ENCODE data around the gene FAM107B. TPM values are rescaled to one million over a fixed set of nuclear protein-coding genes. Genes with fewer than 3 reads are reported as not detected.

Gene FAM107B
- total RNA-seq, 1 experiment from 2014 or later, result 41.6 TPM

DNA sequence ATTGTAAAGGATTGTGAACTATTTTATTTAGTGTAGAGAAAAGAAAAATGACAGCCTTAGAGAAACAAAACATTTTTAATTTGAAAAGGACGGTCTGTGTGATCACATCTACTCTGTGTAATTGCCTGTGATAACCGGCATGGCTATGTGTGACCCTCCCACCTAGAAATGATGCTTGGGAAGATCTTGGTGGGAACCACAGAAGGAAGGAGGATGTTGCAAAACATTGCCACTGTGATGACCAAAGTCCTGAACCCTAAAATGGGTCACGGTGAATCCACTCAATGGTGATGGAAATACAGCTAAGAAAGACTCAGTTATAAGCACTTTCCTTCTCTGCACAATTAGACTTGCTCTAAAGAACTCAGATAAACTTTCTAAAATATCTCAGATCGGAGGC lies 222.7 kb downstream of the FAM107B start:
- TF ChIP-seq JUND (IDR thresholded peaks at IDR 0.05) (no peak), ZFX (IDR thresholded peaks at IDR 0.05) (no peak), ZNF274 (IDR thresholded peaks at IDR 0.05; ENCODE audit: low read depth, low read length) (no peak), SIN3A (IDR thresholded peaks at IDR 0.05; ENCODE audit: low read depth) (no peak), POLR2A (IDR thresholded peaks at IDR 0.05; ENCODE audit: borderline replicate concordance, extremely low read depth, insufficient read depth, insufficient read length) (no peak), FOSL1 (IDR thresholded peaks at IDR 0.05; ENCODE audit: low read depth) (no peak), SP1 (IDR thresholded peaks at IDR 0.05; ENCODE audit: low read depth) (no peak), RAD21 (IDR thresholded peaks at IDR 0.05; ENCODE audit: low read depth) (no peak), CEBPB (IDR thresholded peaks at IDR 0.05; ENCODE audit: low read depth) (no peak)
- TF ChIP-seq, protein P1, sequence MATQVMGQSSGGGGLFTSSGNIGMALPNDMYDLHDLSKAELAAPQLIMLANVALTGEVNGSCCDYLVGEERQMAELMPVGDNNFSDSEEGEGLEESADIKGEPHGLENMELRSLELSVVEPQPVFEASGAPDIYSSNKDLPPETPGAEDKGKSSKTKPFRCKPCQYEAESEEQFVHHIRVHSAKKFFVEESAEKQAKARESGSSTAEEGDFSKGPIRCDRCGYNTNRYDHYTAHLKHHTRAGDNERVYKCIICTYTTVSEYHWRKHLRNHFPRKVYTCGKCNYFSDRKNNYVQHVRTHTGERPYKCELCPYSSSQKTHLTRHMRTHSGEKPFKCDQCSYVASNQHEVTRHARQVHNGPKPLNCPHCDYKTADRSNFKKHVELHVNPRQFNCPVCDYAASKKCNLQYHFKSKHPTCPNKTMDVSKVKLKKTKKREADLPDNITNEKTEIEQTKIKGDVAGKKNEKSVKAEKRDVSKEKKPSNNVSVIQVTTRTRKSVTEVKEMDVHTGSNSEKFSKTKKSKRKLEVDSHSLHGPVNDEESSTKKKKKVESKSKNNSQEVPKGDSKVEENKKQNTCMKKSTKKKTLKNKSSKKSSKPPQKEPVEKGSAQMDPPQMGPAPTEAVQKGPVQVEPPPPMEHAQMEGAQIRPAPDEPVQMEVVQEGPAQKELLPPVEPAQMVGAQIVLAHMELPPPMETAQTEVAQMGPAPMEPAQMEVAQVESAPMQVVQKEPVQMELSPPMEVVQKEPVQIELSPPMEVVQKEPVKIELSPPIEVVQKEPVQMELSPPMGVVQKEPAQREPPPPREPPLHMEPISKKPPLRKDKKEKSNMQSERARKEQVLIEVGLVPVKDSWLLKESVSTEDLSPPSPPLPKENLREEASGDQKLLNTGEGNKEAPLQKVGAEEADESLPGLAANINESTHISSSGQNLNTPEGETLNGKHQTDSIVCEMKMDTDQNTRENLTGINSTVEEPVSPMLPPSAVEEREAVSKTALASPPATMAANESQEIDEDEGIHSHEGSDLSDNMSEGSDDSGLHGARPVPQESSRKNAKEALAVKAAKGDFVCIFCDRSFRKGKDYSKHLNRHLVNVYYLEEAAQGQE (IDR thresholded peaks at IDR 0.05; ENCODE audit: low read depth), result no peak
- TF ChIP-seq, protein P2, sequence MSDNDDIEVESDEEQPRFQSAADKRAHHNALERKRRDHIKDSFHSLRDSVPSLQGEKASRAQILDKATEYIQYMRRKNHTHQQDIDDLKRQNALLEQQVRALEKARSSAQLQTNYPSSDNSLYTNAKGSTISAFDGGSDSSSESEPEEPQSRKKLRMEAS (IDR thresholded peaks at IDR 0.05), result no peak
- TF ChIP-seq, protein P3, sequence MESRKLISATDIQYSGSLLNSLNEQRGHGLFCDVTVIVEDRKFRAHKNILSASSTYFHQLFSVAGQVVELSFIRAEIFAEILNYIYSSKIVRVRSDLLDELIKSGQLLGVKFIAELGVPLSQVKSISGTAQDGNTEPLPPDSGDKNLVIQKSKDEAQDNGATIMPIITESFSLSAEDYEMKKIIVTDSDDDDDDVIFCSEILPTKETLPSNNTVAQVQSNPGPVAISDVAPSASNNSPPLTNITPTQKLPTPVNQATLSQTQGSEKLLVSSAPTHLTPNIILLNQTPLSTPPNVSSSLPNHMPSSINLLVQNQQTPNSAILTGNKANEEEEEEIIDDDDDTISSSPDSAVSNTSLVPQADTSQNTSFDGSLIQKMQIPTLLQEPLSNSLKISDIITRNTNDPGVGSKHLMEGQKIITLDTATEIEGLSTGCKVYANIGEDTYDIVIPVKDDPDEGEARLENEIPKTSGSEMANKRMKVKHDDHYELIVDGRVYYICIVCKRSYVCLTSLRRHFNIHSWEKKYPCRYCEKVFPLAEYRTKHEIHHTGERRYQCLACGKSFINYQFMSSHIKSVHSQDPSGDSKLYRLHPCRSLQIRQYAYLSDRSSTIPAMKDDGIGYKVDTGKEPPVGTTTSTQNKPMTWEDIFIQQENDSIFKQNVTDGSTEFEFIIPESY (IDR thresholded peaks at IDR 0.05; ENCODE audit: extremely low read depth, insufficient replicate concordance, low read length), result no peak
- TF ChIP-seq, protein P4, sequence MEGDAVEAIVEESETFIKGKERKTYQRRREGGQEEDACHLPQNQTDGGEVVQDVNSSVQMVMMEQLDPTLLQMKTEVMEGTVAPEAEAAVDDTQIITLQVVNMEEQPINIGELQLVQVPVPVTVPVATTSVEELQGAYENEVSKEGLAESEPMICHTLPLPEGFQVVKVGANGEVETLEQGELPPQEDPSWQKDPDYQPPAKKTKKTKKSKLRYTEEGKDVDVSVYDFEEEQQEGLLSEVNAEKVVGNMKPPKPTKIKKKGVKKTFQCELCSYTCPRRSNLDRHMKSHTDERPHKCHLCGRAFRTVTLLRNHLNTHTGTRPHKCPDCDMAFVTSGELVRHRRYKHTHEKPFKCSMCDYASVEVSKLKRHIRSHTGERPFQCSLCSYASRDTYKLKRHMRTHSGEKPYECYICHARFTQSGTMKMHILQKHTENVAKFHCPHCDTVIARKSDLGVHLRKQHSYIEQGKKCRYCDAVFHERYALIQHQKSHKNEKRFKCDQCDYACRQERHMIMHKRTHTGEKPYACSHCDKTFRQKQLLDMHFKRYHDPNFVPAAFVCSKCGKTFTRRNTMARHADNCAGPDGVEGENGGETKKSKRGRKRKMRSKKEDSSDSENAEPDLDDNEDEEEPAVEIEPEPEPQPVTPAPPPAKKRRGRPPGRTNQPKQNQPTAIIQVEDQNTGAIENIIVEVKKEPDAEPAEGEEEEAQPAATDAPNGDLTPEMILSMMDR (IDR thresholded peaks at IDR 0.05 in 2 of 3, conservative IDR thresholded peaks at IDR 0.05 in 1 of 3; ENCODE audit: borderline replicate concordance in 1 of 3, insufficient read depth in 1 of 3, low read depth in 2 of 3, low read length in 2 of 3), result no peak
- H3K4me2 ChIP-seq (ENCODE audit: low read length), result no peak overlapping the region
- H3K9me3 ChIP-seq (ENCODE audit: control insufficient read depth in 1 of 2, insufficient read depth in 1 of 2, low read depth in 1 of 2, low read length in 2 of 2), result no peaks in the 10 kb centered on the region
- ATAC-seq (no peak), DNase-seq (ENCODE audit: low read depth, low spot score) (no peak)
- no peaks in the 10 kb centered on the region for H3K9me2 ChIP-seq (ENCODE audit: insufficient read depth)
- BruUV-seq (replicated peaks), result no TSS peak
- ChIA-PET RAD21 (ENCODE audit: low non-redundant PET in 1 of 2, low total read pairs in 2 of 2, uncharacterized antibody in 2 of 2, unreplicated experiment in 2 of 2) (no interaction called here), CTCF (interaction anchor here (0.9 kb wide), 1 partner anchor 273 kb away, joined by 3 read pairs; no protein-coding TSS in a partner anchor), POLR2A (no interaction called here)
- H4K20me1 ChIP-seq (ENCODE audit: insufficient read depth), result no peaks in the 10 kb centered on the region
- H3K4me3 ChIP-seq (replicated peaks in 1 of 2; ENCODE audit: low read depth in 1 of 2, low read length in 2 of 2), result no peak overlapping the region
- intact Hi-C loops (cut with micrococcal nuclease), result no loop called here
- no peak overlapping the region for H3K9ac ChIP-seq (ENCODE audit: low read length)
- H3K36me3 ChIP-seq (ENCODE audit: control insufficient read depth in 1 of 2, insufficient read depth in 2 of 2, low read length in 2 of 2), result no peaks in the 10 kb centered on the region
- H3K27ac ChIP-seq (ENCODE audit: low read depth, low read length), result no peak overlapping the region
- no peak overlapping the region for H2AFZ ChIP-seq (ENCODE audit: low read depth, low read length, poor library complexity, severe bottlenecking)
- no peaks in the 10 kb centered on the region for H3K27me3 ChIP-seq (ENCODE audit: insufficient read depth, low read length)
- H3K4me1 ChIP-seq (ENCODE audit: control insufficient read depth in 1 of 2, insufficient read depth in 2 of 2, low read length in 2 of 2), result peaks cover 8 to 21% of the 10 kb centered on the region in 2 experiments
- no peaks in the 10 kb centered on the region for H3K79me2 ChIP-seq (ENCODE audit: insufficient read depth, low read length)
